ENCODE data around the gene LRRC74B.

The LRRC74B gene

GRCh38 chr22:21105294-21105693 is 59.5 kb downstream of the LRRC74B start:
- no peak overlapping the region for H3K4me3 ChIP-seq (ENCODE audit: low read length)
- no peaks in the 10 kb centered on the region for H3K9me3 ChIP-seq (ENCODE audit: control insufficient read depth, low read length)
- H3K4me1 ChIP-seq (ENCODE audit: control insufficient read depth, insufficient read depth, low read length), result peaks cover 3% of the 10 kb centered on the region
- DNase-seq (ENCODE audit: low read depth), result no peak
- no peaks in the 10 kb centered on the region for H3K27me3 ChIP-seq (replicated peaks; ENCODE audit: control insufficient read depth, insufficient read depth, low read length)
- H3K9ac ChIP-seq (ENCODE audit: low read length), result no peak overlapping the region
- H3K36me3 ChIP-seq (ENCODE audit: control insufficient read depth, insufficient read depth, low read length, severe bottlenecking), result no peaks in the 10 kb centered on the region

DNA sequence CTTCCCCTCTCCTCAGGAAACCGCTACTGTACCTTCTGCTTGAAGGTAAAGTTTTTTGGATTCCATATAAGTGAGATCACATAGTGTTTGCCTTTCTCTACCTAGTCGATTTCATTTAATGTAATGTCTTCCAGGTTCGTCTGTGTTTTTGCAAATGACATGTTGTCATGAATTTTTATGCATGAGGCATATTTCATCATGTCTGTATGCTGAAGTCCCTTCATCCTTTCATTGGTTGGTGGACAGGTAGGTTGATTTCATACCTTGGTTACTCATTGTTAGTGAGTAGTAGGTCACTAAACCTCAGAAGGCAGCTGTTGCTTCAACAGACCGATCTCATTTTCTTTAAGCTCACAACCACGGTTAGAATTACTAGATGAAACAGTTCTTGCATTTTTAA is 60.3 kb downstream of the LRRC74B start:
- Histone ChIP-seq H3K9ac (ENCODE audit: low read length) (no peak overlapping the region), H3K36me3 (ENCODE audit: control insufficient read depth, insufficient read depth, low read length, severe bottlenecking) (no peaks in the 10 kb centered on the region), H3K27me3 (replicated peaks; ENCODE audit: control insufficient read depth, insufficient read depth, low read length) (no peaks in the 10 kb centered on the region), H3K9me3 (ENCODE audit: control insufficient read depth, low read length) (no peaks in the 10 kb centered on the region), H3K4me1 (ENCODE audit: control insufficient read depth, insufficient read depth, low read length) (peaks cover 3% of the 10 kb centered on the region), H3K4me3 (ENCODE audit: low read length) (no peak overlapping the region)
- DNase-seq (ENCODE audit: low read depth), result no peak

- Histone ChIP-seq H3K4me3 (ENCODE audit: low read length) (no peak overlapping the region), H3K4me1 (ENCODE audit: control insufficient read depth, insufficient read depth, low read length) (no peaks in the 10 kb centered on the region)
- peak; percentile 20 for DNase-seq (ENCODE audit: low read depth)
Observed at GRCh38 chr22:21108379-21109115, 62.8 kb downstream of the LRRC74B start.

More at GRCh38 chr22:21108379-21109115, 62.8 kb downstream of the LRRC74B start:
- Histone ChIP-seq H3K27me3 (replicated peaks; ENCODE audit: control insufficient read depth, insufficient read depth, low read length) (no peaks in the 10 kb centered on the region), H3K9ac (ENCODE audit: low read length) (no peak overlapping the region), H3K36me3 (ENCODE audit: control insufficient read depth, insufficient read depth, low read length, severe bottlenecking) (no peaks in the 10 kb centered on the region), H3K9me3 (ENCODE audit: control insufficient read depth, low read length) (no peaks in the 10 kb centered on the region)

All from adipocyte (in vitro differentiated cells).